Measurements from ENCODE around the gene OR2J3.

DNA sequence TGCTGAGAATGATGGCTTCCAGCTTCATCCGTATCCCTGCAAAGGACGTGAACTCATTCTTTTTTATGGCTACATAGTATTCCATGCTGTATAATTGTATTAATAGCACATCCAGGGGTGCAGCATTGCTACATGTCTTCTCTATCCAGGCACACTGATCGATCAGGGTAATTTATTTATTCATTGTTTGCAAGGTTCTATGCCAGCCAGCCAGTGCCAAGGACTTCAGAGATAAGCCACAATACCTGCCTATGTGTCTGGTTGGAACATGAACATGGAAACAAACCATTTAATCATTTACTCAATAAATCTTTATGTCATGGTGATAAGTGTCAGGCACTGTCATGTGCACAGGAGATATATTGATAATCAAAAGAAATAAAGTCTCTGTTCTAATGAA, 14.9 kb upstream of the OR2J3 start:
- no peak for TF ChIP-seq POLR2A (IDR thresholded peaks at IDR 0.05)
- TF ChIP-seq, protein P1, sequence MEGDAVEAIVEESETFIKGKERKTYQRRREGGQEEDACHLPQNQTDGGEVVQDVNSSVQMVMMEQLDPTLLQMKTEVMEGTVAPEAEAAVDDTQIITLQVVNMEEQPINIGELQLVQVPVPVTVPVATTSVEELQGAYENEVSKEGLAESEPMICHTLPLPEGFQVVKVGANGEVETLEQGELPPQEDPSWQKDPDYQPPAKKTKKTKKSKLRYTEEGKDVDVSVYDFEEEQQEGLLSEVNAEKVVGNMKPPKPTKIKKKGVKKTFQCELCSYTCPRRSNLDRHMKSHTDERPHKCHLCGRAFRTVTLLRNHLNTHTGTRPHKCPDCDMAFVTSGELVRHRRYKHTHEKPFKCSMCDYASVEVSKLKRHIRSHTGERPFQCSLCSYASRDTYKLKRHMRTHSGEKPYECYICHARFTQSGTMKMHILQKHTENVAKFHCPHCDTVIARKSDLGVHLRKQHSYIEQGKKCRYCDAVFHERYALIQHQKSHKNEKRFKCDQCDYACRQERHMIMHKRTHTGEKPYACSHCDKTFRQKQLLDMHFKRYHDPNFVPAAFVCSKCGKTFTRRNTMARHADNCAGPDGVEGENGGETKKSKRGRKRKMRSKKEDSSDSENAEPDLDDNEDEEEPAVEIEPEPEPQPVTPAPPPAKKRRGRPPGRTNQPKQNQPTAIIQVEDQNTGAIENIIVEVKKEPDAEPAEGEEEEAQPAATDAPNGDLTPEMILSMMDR (IDR thresholded peaks at IDR 0.05), result no peak
